ENCODE measurements around the gene ITSN2.

GRCh38 chr2:24200799-24201198 lies 159.5 kb downstream of the ITSN2 start:
- TF ChIP-seq POLR2A (IDR thresholded peaks at IDR 0.05; ENCODE audit: low read length) (no peak), GATA1 (IDR thresholded peaks at IDR 0.05; ENCODE audit: low read depth, low read length) (no peak)
